ENCODE data around the gene WHRN. TPM values are rescaled to one million over a fixed set of nuclear protein-coding genes. Genes with fewer than 3 reads are reported as not detected.

The WHRN gene
- total and polyA plus RNA-seq, 2 of the 8 experiments (the other 6 are each of a cell fraction or from before 2014, with no cell fraction given): 4.4 to 7.7 TPM

- TF ChIP-seq EGR1 (IDR thresholded peaks at IDR 0.05; ENCODE audit: borderline replicate concordance, low read depth, low read length) (no peak), RXRA (IDR thresholded peaks at IDR 0.05; ENCODE audit: insufficient read depth, low read depth, low read length) (no peak), CBX8 (IDR thresholded peaks at IDR 0.05; ENCODE audit: borderline replicate concordance, low read depth, low read length) (no peak), E2F6 (IDR thresholded peaks at IDR 0.05) (no peak), SP1 (IDR thresholded peaks at IDR 0.05; ENCODE audit: low read depth, low read length) (no peak), SRF (IDR thresholded peaks at IDR 0.05; ENCODE audit: low read depth, low read length) (no peak), POLR2A (IDR thresholded peaks at IDR 0.05; ENCODE audit: control extremely low read depth in 1 of 2, low read depth in 2 of 2, low read length in 2 of 2) (no peak), CREB1 (IDR thresholded peaks at IDR 0.05) (no peak), EP300 (IDR thresholded peaks at IDR 0.05; ENCODE audit: borderline replicate concordance in 1 of 2, low read depth in 2 of 2, low read length in 2 of 2) (no peak), GABPA (IDR thresholded peaks at IDR 0.05; ENCODE audit: borderline replicate concordance, insufficient read depth, low read length) (no peak), CHD2 (IDR thresholded peaks at IDR 0.05; ENCODE audit: low read length) (no peak), MAFK (IDR thresholded peaks at IDR 0.05; ENCODE audit: low read depth, low read length) (no peak), JUND (IDR thresholded peaks at IDR 0.05; ENCODE audit: low read length) (no peak), BRCA1 (IDR thresholded peaks at IDR 0.05; ENCODE audit: low read depth, low read length) (no peak), FOSL1 (IDR thresholded peaks at IDR 0.05; ENCODE audit: insufficient read depth, low read depth, low read length) (no peak), POLR2AphosphoS5 (IDR thresholded peaks at IDR 0.05; ENCODE audit: low read depth, low read length) (no peak)
- no peaks in the 10 kb centered on the region for H3K9me3 ChIP-seq (ENCODE audit: insufficient read depth in 2 of 2, low read depth in 1 of 2, low read length in 1 of 2)
- H2AK5ac ChIP-seq (ENCODE audit: low read depth, low read length): no peak overlapping the region
- no peak overlapping the region for H4K91ac ChIP-seq (replicated peaks; ENCODE audit: insufficient read length, low read length)
- H3K4me3 ChIP-seq (ENCODE audit: extremely low read depth in 1 of 4, insufficient read depth in 2 of 4, low read depth in 3 of 4, low read length in 4 of 4): no peak overlapping the region
- H3K14ac ChIP-seq (ENCODE audit: insufficient read length): no peak overlapping the region
- H3K9ac ChIP-seq (replicated peaks in 1 of 4; ENCODE audit: extremely low read depth in 1 of 4, low read depth in 3 of 4, low read length in 3 of 4): no peak overlapping the region
- WGBS, 2 experiments (ENCODE audit: extremely low coverage in 1 of 2, insufficient coverage in 1 of 2, insufficient read length in 1 of 2, insufficient replicate concordance in 2 of 2, low coverage in 1 of 2, low lambda C conversion rate in 2 of 2, missing lambda C conversion rate in 1 of 2): 91% methylated on average over 3 of the region's 3 CpGs; no CpG with 5 or more reads in 1 of the 2 experiments
- no peaks in the 10 kb centered on the region; the same call in 1 of the 2 replicates for H3K79me1 ChIP-seq (ENCODE audit: low read depth, low read length)
- CTCF ChIA-PET (ENCODE audit: partially characterized antibody): no interaction called here
- no peak overlapping the region for H2BK5ac ChIP-seq (ENCODE audit: low read depth, low read length)
- no peaks in the 10 kb centered on the region for H3K4me1 ChIP-seq (replicated peaks in 1 of 4; ENCODE audit: control insufficient read depth in 3 of 4, insufficient read depth in 4 of 4, low read length in 3 of 4)
- no peak overlapping the region for H3K56ac ChIP-seq (replicated peaks; ENCODE audit: insufficient read length, low read depth, low read length)
- H3K79me2 ChIP-seq (ENCODE audit: control insufficient read depth in 1 of 2, insufficient read depth in 2 of 2, low read length in 2 of 2): no peaks in the 10 kb centered on the region
- DNase-seq (ENCODE audit: low read depth in 1 of 2, low spot score in 2 of 2) (no peak), FAIRE-seq (no peak)
- H3K23me2 ChIP-seq (ENCODE audit: low read depth, low read length): no peaks in the 10 kb centered on the region
- H2BK120ac ChIP-seq (replicated peaks; ENCODE audit: low read depth, low read length): no peak overlapping the region
- no peak overlapping the region for H2AFZ ChIP-seq (ENCODE audit: low read length)
- H2BK12ac ChIP-seq (ENCODE audit: low read depth, low read length): no peak overlapping the region
- H3K18ac ChIP-seq (ENCODE audit: extremely low read depth, low read length): no peak overlapping the region
- no peak overlapping the region for H2BK15ac ChIP-seq (ENCODE audit: low read length)
- no peaks in the 10 kb centered on the region for H4K20me1 ChIP-seq (replicated peaks in 1 of 2; ENCODE audit: control insufficient read depth in 1 of 2, insufficient read depth in 2 of 2, low read length in 2 of 2)
- H3K36me3 ChIP-seq (ENCODE audit: control insufficient read depth in 2 of 4, insufficient read depth in 4 of 4, low read length in 3 of 4): no peaks in the 10 kb centered on the region
- no peak overlapping the region for H2BK20ac ChIP-seq (ENCODE audit: low read length)
- H3K27me3 ChIP-seq (replicated peaks in 1 of 4; ENCODE audit: control insufficient read depth in 3 of 4, extremely low read depth in 1 of 4, insufficient read depth in 3 of 4, low read length in 3 of 4): no peaks in the 10 kb centered on the region
- no peak overlapping the region for H3K23ac ChIP-seq (ENCODE audit: insufficient read length)
- no peak overlapping the region for H4K5ac ChIP-seq (ENCODE audit: insufficient read length, low read depth, low read length)
- H3K27ac ChIP-seq (ENCODE audit: low read depth, low read length): no peak overlapping the region
- H3K4me2 ChIP-seq (ENCODE audit: insufficient read depth in 1 of 2, low read depth in 2 of 2, low read length in 2 of 2): no peak overlapping the region
- POLR2A ChIA-PET (ENCODE audit: partially characterized antibody): no interaction called here
- H4K8ac ChIP-seq (ENCODE audit: extremely low read depth, insufficient read depth, low read length): no peak overlapping the region
- no peak overlapping the region for H3K4ac ChIP-seq (replicated peaks; ENCODE audit: insufficient read length, low read depth, low read length)
Observed at GRCh38 chr9:114553202-114553601, 47.9 kb upstream of the WHRN start.

Measured in H1 (cell line).